GM18951 (cell line): ENCODE data around the gene GPRASP1.
A peak's percentile ranks its signal among the peaks of the same experiment; 100 is the strongest.
"Not testable (repeated sequence)": the region's sequence is repeated elsewhere in the genome, so short reads cannot be mapped to it uniquely, and the experiment has no call there.

Source experiments
- POLR2A ChIP-seq: IDR thresholded peaks from 4 replicates; pipeline ENCODE4 v1.6.1; 2011; ENCODE audit warnings: mild to moderate bottlenecking; ENCODE audit not compliant: insufficient read length, insufficient read depth; ENCODE audit errors: extremely low read depth
- in situ Hi-C: fragments of 300-500 bp; cut with MboI; formaldehyde crosslinking; loops from one replicate; pipeline ENCODE4 v1.12.0; 2022; ENCODE audit warnings: low sequenced_read_pairs, mixed read lengths, inconsistent platforms; ENCODE audit not compliant: unreplicated experiment

GPRASP1 gene

GRCh38 chrX:102651242-102652011 lies at the start of gene GPRASP1:
Gene GPRASP1 (plus strand): TSS chrX:102651483. CDS start chrX:102653914, 2,431 bp downstream.
- TF ChIP-seq POLR2A, result no peak
- in situ Hi-C loops, result no loop called here

- no peak for TF ChIP-seq POLR2A
- in situ Hi-C loops, result no loop called here
Observed at GRCh38 chrX:102604327-102604726, 47.0 kb upstream of the GPRASP1 start.

- TF ChIP-seq POLR2A, result no peak
Observed at GRCh38 chrX:102606115-102606514, 45.2 kb upstream of the GPRASP1 start.

GRCh38 chrX:102610905-102611304 lies 40.4 kb upstream of the GPRASP1 start:
- in situ Hi-C loops, result no loop called here
- no peak for TF ChIP-seq POLR2A

More at GRCh38 chrX:102606115-102606514, 45.2 kb upstream of the GPRASP1 start:
- in situ Hi-C loops, result no loop called here

- in situ Hi-C loops, result no loop called here
- TF ChIP-seq POLR2A, result no peak
Observed at GRCh38 chrX:102624105-102624504, 27.2 kb upstream of the GPRASP1 start.

- in situ Hi-C loops, result no loop called here
- no peak for TF ChIP-seq POLR2A
Observed at GRCh38 chrX:102627640-102628039, 23.6 kb upstream of the GPRASP1 start.

GRCh38 chrX:102637561-102637960 lies 13.7 kb upstream of the GPRASP1 start:
- no peak for TF ChIP-seq POLR2A
- in situ Hi-C loops, result no loop called here

- TF ChIP-seq POLR2A, result no peak
- in situ Hi-C loops, result no loop called here
Observed at GRCh38 chrX:102650903-102651241, 411 bp upstream of the GPRASP1 start.

- TF ChIP-seq POLR2A, result no peak
- in situ Hi-C loops, result no loop called here
Observed at GRCh38 chrX:102652031-102652688, 877 bp downstream of the GPRASP1 start.

GRCh38 chrX:102654696-102655095 lies 3.4 kb downstream of the GPRASP1 start:
- TF ChIP-seq POLR2A, result no peak
- in situ Hi-C loops, result no loop called here

- in situ Hi-C loops, result no loop called here
- no peak for TF ChIP-seq POLR2A
Observed at GRCh38 chrX:102658556-102658955, 7.3 kb downstream of the GPRASP1 start.

GRCh38 chrX:102659790-102660757 lies 8.8 kb downstream of the GPRASP1 start:
- in situ Hi-C loops, result no loop called here
- peak; percentile 52 for TF ChIP-seq POLR2A

GRCh38 chrX:102663820-102664219 lies 12.5 kb downstream of the GPRASP1 start:
- in situ Hi-C loops, result not testable (repeated sequence)

GRCh38 chrX:102667034-102667433 lies 15.8 kb downstream of the GPRASP1 start:
- in situ Hi-C loops, result not testable (repeated sequence)

GRCh38 chrX:102669526-102669925 lies 18.2 kb downstream of the GPRASP1 start:
- TF ChIP-seq POLR2A, result no peak
- in situ Hi-C loops, result no loop called here
